ENCODE results near the gene THRA.

Gene THRA

GRCh38 chr17:40115101-40115436, 52.3 kb downstream of the THRA start:
- ChIA-PET CTCF (interaction anchor here (3.0 to 5.8 kb wide), 2 partner anchors 8 to 52 kb away, joined by 22 to 82 read pairs; partner anchors contain the start of gene MSL1), POLR2A (interaction anchor here (0.9 to 7.1 kb wide), 8 partner anchors 9 to 61 kb away, joined by 3 to 117 read pairs (median 20); partner anchors contain the start of genes CASC3, MED24, MSL1 and NR1D1)
- TF ChIP-seq BHLHE40 (IDR thresholded peaks at IDR 0.05; ENCODE audit: borderline replicate concordance) (no peak), NFRKB (IDR thresholded peaks at IDR 0.05) (no peak), FOXK2 (IDR thresholded peaks at IDR 0.05) (no peak), FOXM1 (IDR thresholded peaks at IDR 0.05; ENCODE audit: borderline replicate concordance) (no peak), HDGF (IDR thresholded peaks at IDR 0.05; ENCODE audit: borderline replicate concordance) (no peak), ELF4 (IDR thresholded peaks at IDR 0.05) (no peak)
- no peak for DNase-seq (ENCODE audit: extremely low spot score)

DNA sequence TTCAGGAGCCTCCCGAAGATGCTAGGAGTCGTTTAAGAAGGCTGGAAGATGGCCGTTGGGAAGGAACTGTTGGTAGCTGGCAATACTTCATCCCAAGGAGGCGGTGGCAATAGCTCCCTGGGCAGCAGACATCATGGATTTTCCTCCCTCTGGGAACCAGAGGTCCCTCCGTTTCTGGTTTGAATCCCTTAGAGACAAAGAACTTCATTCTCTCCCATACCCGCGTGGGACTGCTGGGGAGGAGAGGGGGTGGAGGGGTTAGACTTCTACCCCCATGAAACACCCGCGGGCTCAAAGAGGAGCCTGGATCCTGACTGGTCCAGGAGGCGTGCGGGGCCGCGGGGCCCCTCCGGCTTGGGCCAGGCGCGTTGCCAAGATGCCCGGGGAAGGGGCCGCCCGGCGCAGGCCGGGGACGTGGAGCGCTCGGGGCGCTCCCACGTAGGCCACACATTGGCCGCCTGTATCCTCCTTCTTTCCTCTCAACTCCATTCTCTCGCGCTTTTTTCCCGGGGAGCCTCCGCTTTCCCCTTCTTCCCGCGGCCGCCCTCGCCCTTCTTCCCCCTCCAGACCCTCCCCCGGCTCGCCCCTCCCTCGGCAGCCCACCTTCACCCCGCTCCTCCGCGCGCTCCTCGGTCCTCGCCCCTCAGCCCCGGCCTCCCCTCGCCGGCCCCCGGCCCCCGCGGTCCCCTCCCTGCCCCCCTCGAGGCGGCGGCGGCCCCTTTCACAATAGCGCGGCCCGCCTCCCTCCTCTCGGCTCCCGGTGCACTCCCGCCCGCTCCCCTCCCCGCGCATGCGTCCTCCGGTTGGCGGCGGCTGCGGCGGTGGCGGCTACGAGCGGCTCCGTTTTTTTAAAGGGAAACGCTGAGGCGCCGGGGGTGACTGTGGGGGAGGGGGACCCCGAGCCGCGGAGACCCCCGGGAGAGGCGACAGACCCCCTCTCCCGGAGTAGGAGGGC, 58.7 kb downstream of the THRA start, which contains the start of gene MSL1:
Gene MSL1 (plus strand): TSS at position 791 of the 955 bp plus-strand sequence. CDS start 642 bp downstream, outside the sequence.
- CTCF ChIA-PET: interaction anchor here (0.7 to 3.7 kb wide), 6 partner anchors 8 to 163 kb away, joined by 3 to 22 read pairs (median 4); no protein-coding TSS in a partner anchor
- peak; percentile 74 for DNase-seq (ENCODE audit: extremely low spot score)
- TF ChIP-seq FOXA1 (IDR thresholded peaks at IDR 0.05) (no peak), L3MBTL2 (conservative IDR thresholded peaks at IDR 0.05) (no peak), FOXK2 (IDR thresholded peaks at IDR 0.05) (no peak), ZNF384 (IDR thresholded peaks at IDR 0.05) (no peak), SUZ12 (IDR thresholded peaks at IDR 0.05) (no peak), HDGF (IDR thresholded peaks at IDR 0.05; ENCODE audit: borderline replicate concordance) (no peak), CTBP1 (IDR thresholded peaks at IDR 0.05; ENCODE audit: borderline replicate concordance) (no peak)
- POLR2A ChIA-PET: interaction anchor here (0.6 to 10.8 kb wide), 16 partner anchors 8 to 163 kb away, joined by 3 to 135 read pairs (median 4); partner anchors contain the start of genes CASC3 and NR1D1

DNA sequence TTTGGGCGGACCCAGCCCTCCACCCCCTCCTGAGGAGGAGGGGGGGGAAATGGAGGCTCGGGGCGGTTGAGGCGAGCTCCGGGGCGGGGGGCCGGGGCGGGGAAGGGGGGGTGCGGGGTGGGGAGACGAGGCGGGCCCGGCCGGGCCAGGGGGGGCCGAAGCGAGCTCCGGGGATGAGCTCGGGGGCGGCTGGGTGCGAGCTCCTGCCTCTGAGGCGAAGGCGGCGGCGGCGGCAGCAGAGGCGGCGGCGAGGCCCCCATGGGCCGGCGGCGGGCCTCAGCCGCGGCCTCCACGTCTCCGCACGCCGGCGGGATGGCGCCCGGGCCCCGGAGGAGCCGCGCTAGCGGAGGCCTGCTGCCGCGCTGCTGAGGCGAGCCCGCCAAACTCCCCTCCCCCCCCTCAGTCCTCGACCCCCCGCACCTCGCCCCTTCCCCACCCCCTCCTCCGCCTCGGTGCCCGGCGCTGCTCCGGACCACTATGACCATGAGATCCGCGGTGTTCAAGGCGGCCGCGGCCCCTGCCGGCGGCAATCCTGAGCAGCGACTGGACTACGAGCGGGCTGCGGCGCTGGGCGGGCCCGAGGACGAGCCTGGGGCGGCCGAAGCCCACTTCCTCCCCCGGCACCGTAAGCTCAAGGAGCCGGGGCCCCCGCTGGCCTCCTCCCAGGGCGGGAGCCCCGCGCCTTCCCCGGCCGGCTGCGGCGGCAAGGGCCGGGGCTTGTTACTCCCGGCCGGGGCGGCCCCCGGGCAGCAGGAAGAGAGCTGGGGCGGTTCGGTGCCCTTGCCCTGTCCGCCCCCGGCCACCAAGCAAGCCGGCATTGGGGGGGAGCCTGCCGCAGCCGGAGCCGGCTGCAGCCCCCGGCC, 59.6 kb downstream of the THRA start:
- CTCF ChIA-PET: interaction anchor here (1.7 to 3.7 kb wide), 2 partner anchors 9 to 11 kb away, joined by 6 to 22 read pairs; no protein-coding TSS in a partner anchor
- POLR2A ChIA-PET: interaction anchor here (1.0 to 10.8 kb wide), 6 partner anchors 9 to 147 kb away, joined by 3 to 135 read pairs (median 7); partner anchors contain the start of genes CASC3 and NR1D1

DNA sequence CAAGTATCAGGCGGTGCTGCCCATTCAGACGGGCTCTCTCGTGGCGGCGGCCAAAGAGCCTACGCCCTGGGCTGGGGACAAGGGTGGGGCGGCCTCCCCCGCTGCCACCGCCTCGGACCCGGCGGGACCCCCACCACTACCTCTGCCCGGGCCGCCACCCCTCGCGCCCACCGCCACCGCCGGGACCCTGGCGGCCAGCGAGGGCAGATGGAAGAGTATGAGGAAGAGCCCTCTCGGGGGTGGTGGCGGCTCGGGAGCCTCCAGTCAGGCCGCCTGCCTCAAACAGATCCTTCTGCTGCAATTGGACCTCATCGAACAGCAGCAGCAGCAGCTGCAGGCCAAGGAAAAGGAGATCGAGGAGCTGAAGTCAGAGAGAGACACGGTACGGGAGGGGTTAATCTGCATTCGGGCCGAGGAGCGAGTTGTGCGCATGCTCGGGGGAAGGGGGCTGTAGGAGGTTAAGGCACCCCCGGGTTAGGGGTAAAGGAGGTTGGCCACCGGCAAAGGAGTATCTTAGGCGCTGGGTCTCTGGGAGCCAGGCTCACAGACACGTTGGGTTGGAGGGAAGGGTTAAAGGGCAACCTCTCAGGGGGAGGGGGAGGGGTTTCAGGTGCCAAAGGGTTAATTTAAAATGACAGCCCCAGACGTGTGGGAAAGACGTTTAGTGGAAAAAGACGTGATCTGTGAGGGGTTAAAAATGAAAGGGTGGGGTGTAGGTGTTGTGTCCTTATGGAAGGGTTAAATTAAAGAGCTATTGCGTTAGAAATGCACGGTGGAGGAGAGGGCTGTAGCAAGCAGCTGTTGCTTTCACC, 60.4 kb downstream of the THRA start:
- DNase-seq (ENCODE audit: extremely low spot score): peak; percentile 52
- ChIA-PET POLR2A (interaction anchor here (1.0 to 10.8 kb wide), 6 partner anchors 10 to 59 kb away, joined by 3 to 135 read pairs (median 7); partner anchors contain the start of genes CASC3 and NR1D1), CTCF (interaction anchor here (1.7 to 3.7 kb wide), 2 partner anchors 10 to 12 kb away, joined by 6 to 22 read pairs; no protein-coding TSS in a partner anchor)
- TF ChIP-seq SP1 (IDR thresholded peaks at IDR 0.05) (no peak), HDGF (IDR thresholded peaks at IDR 0.05; ENCODE audit: borderline replicate concordance) (no peak), L3MBTL2 (conservative IDR thresholded peaks at IDR 0.05) (no peak), SUZ12 (IDR thresholded peaks at IDR 0.05) (no peak), ARNT (IDR thresholded peaks at IDR 0.05) (no peak), CTBP1 (IDR thresholded peaks at IDR 0.05; ENCODE audit: borderline replicate concordance) (no peak), FOXM1 (IDR thresholded peaks at IDR 0.05; ENCODE audit: borderline replicate concordance) (0 out of 2 replicates have a peak, but pooled peaks have one; percentile 53), NFRKB (IDR thresholded peaks at IDR 0.05) (peak; percentile 92), ZNF384 (IDR thresholded peaks at IDR 0.05) (no peak), LEF1 (IDR thresholded peaks at IDR 0.05; ENCODE audit: borderline replicate concordance) (no peak)

More for the DNA sequence above, 59.6 kb downstream of the THRA start:
- DNase-seq (ENCODE audit: extremely low spot score): no peak
- TF ChIP-seq TARDBP (IDR thresholded peaks at IDR 0.05) (no peak), SUZ12 (IDR thresholded peaks at IDR 0.05) (no peak)

DNA sequence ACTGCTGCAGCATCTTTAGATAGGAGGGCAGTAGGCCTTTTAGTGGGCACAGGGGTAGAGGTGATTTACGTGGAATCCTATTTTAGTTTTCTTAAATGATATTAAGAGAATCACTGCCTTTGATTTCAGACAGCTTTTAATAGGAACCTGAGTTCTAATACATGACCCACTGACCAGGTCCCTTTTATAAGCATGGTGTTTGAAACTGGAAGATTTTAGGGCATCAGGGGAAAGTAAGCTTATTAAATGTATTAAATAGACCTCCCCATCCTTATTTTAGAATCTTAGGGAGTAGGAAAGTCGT, 61.0 kb downstream of the THRA start:
- ChIA-PET POLR2A (interaction anchor here (0.9 to 10.8 kb wide), 7 partner anchors 9 to 59 kb away, joined by 3 to 135 read pairs (median 5); partner anchors contain the start of genes CASC3 and NR1D1), CTCF (interaction anchor here (1.1 to 3.7 kb wide), 3 partner anchors 10 to 45 kb away, joined by 6 to 22 read pairs (median 6); no protein-coding TSS in a partner anchor)
- no peak for TF ChIP-seq BHLHE40 (IDR thresholded peaks at IDR 0.05; ENCODE audit: borderline replicate concordance)
- TF ChIP-seq FOXA1 (IDR thresholded peaks at IDR 0.05): no peak
- TF ChIP-seq ZNF384 (IDR thresholded peaks at IDR 0.05): no peak
- TF ChIP-seq CTBP1 (IDR thresholded peaks at IDR 0.05; ENCODE audit: borderline replicate concordance): no peak
- no peak for TF ChIP-seq SP1 (IDR thresholded peaks at IDR 0.05)
- no peak for TF ChIP-seq ELF4 (IDR thresholded peaks at IDR 0.05)
- TF ChIP-seq FOXM1 (IDR thresholded peaks at IDR 0.05; ENCODE audit: borderline replicate concordance): no peak
- DNase-seq (ENCODE audit: extremely low spot score): no peak

- ChIA-PET CTCF (interaction anchor here (0.6 to 3.7 kb wide), 4 partner anchors 11 to 44 kb away, joined by 3 to 22 read pairs (median 6); no protein-coding TSS in a partner anchor), POLR2A (interaction anchor here (0.5 to 10.8 kb wide), 6 partner anchors 9 to 36 kb away, joined by 3 to 135 read pairs (median 4); partner anchors contain the start of genes CASC3 and NR1D1)
- DNase-seq (ENCODE audit: extremely low spot score): peak; percentile 5
- TF ChIP-seq PKNOX1 (IDR thresholded peaks at IDR 0.05) (no peak), TARDBP (IDR thresholded peaks at IDR 0.05) (no peak)
These were observed 61.7 kb downstream of the THRA start for GRCh38 chr17:40124279-40125141.
